ENCODE results near the gene ADCK2. TPM values are rescaled to one million over a fixed set of nuclear protein-coding genes. Genes with fewer than 3 reads are reported as not detected.

Gene ADCK2
- total and polyA plus RNA-seq, 9 of the 15 experiments (the other 6 are each of a cell fraction or from before 2014, with no cell fraction given), result 0.08 to 14.3 (median 9.7) TPM

- peak; percentile 30 for TF ChIP-seq MYC (IDR thresholded peaks at IDR 0.05; ENCODE audit: low read depth, low read length)
- TF ChIP-seq MYC (CRISPR knock-in tag; IDR thresholded peaks at IDR 0.05; ENCODE audit: borderline replicate concordance, low read depth), result no peak
- TF ChIP-seq HDAC2 (IDR thresholded peaks at IDR 0.05), result no peak
- TF ChIP-seq SMARCA4 (IDR thresholded peaks at IDR 0.05), result peak; percentile 23; the same call in 1 of the 2 replicates
- no peak for TF ChIP-seq ZNF740 (CRISPR knock-in tag; IDR thresholded peaks at IDR 0.05)
- TF ChIP-seq ZNF740 (tag; IDR thresholded peaks at IDR 0.05), result no peak
- peak; percentile 47; the same call in 1 of the 2 replicates for TF ChIP-seq NR2C1 (IDR thresholded peaks at IDR 0.05)
- TF ChIP-seq NR2C1 (tag; IDR thresholded peaks at IDR 0.05), result peak; percentile 74
- no peak for TF ChIP-seq TFE3 (CRISPR knock-in tag; IDR thresholded peaks at IDR 0.05)
- TF ChIP-seq ATF1 (CRISPR knock-in tag; IDR thresholded peaks at IDR 0.05), result no peak
- TF ChIP-seq ATF1 (tag; IDR thresholded peaks at IDR 0.05), result peak; percentile 59
- no peak for TF ChIP-seq BRF1 (IDR thresholded peaks at IDR 0.05; ENCODE audit: borderline replicate concordance, extremely low read depth, insufficient read length)
- TF ChIP-seq TAF7 (tag; IDR thresholded peaks at IDR 0.05), result no peak
- TF ChIP-seq ASH1L (IDR thresholded peaks at IDR 0.05; ENCODE audit: borderline replicate concordance, low read depth, partially characterized antibody), result no peak
- 0 out of 2 replicates have a peak, but pooled peaks have one; percentile 45 for TF ChIP-seq MECOM (CRISPR knock-in tag; IDR thresholded peaks at IDR 0.05)
- no peak for TF ChIP-seq FOXP1 (CRISPR knock-in tag; IDR thresholded peaks at IDR 0.05)
- no peak for TF ChIP-seq ZZZ3 (IDR thresholded peaks at IDR 0.05)
These were observed 2.4 kb downstream of the ADCK2 start (continued) for GRCh38 chr7:140674899-140675701.
